ENCODE results near the gene MAD1L1. TPM values are rescaled to one million over a fixed set of nuclear protein-coding genes. Genes with fewer than 3 reads are reported as not detected.
A peak's percentile ranks its signal among the peaks of the same experiment; 100 is the strongest.

MAD1L1 gene
- total RNA-seq, 2 experiments from 2014 or later: 58.3 to 65.3 TPM

DNA sequence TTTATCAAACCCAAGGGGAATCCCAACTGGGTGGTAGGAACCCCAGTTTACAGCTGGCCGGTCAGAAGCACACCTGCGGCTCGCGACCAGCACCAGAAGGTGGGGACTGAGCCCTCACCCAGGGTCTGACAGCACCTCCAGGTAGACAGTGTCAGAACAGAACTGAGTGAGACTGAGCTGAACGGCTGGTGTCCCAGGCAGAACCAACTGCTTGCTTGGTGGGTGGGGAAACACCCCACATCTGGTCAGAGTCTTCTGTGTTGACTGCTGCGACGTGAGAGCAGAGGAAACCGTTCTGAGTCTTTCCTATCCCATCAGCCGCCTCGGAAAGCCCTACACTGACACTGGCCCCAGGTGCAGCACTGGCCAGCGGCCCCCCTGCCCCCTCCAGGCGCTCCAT, 160.7 kb downstream of the MAD1L1 start:
- ChIA-PET POLR2A (interaction anchor here (0.8 kb wide), 1 partner anchor 32 kb away, joined by 3 read pairs; no protein-coding TSS in a partner anchor), CTCF (ENCODE audit: unreplicated experiment) (no interaction called here)
- no peak overlapping the region for H3K27ac ChIP-seq (ENCODE audit: low read depth, low read length, poor library complexity, severe bottlenecking)

DNA sequence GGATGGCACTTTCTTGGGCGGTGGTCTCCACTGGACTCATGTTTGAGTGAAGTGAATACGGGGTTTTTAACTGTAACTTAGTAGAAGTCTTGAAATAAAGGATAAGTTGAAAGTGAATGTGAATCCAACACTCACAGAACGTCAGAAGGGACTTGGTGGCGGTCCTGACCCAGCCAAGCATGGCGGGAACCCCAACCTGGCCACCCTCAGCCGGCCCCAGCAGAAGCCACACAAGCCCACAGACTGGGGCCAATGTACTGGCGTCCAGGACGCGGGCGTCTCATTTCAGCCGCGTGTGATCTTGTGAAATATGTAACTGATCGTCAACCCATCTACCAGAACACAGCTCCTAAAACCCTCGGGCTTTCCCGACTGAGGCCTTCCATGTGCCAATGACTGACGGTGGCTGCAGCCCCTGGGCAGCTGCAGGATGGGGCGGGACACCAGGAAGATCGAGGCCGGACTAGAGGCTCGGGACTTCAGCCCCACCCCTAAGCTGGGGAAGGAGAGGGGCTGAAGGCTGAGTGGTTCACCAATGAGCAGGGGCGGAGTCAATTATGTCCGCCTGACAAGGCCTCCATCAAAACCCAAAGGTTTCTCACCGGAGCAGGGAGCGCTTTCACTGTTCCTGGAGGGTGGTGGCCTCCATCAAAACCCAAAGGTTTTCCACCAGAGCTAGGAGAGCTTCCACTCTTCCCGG, 161.5 kb downstream of the MAD1L1 start:
- no TSS peak for BruUV-seq (replicated peaks)
- peaks cover 44% of the 10 kb centered on the region for H3K4me1 ChIP-seq (ENCODE audit: insufficient read depth, low read length, poor library complexity, severe bottlenecking)
- no peak overlapping the region for H3K4me3 ChIP-seq (ENCODE audit: low read depth, low read length, poor library complexity, severe bottlenecking)
- H3K9me3 ChIP-seq (ENCODE audit: low read length): no peaks in the 10 kb centered on the region
- no peak for TF ChIP-seq EZH2phosphoT487 (IDR thresholded peaks at IDR 0.05; ENCODE audit: borderline replicate concordance, low read depth, low read length)
- TF ChIP-seq, protein P1, sequence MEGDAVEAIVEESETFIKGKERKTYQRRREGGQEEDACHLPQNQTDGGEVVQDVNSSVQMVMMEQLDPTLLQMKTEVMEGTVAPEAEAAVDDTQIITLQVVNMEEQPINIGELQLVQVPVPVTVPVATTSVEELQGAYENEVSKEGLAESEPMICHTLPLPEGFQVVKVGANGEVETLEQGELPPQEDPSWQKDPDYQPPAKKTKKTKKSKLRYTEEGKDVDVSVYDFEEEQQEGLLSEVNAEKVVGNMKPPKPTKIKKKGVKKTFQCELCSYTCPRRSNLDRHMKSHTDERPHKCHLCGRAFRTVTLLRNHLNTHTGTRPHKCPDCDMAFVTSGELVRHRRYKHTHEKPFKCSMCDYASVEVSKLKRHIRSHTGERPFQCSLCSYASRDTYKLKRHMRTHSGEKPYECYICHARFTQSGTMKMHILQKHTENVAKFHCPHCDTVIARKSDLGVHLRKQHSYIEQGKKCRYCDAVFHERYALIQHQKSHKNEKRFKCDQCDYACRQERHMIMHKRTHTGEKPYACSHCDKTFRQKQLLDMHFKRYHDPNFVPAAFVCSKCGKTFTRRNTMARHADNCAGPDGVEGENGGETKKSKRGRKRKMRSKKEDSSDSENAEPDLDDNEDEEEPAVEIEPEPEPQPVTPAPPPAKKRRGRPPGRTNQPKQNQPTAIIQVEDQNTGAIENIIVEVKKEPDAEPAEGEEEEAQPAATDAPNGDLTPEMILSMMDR (conservative IDR thresholded peaks at IDR 0.05; ENCODE audit: low read length): no peak
- H3K27ac ChIP-seq (ENCODE audit: low read depth, low read length, poor library complexity, severe bottlenecking): no peak overlapping the region
- CTCF ChIA-PET (ENCODE audit: unreplicated experiment): no interaction called here
- POLR2A ChIA-PET: interaction anchor here (0.6 to 0.8 kb wide), 2 partner anchors 32 to 135 kb away, joined by 3 read pairs; no protein-coding TSS in a partner anchor
- peak overlapping the region; percentile 22; the same call in 1 of the 2 replicates for H3K4me2 ChIP-seq (ENCODE audit: low read length)
- H3K79me2 ChIP-seq (ENCODE audit: insufficient read depth, low read depth, low read length): no peaks in the 10 kb centered on the region
- H4K20me1 ChIP-seq (ENCODE audit: insufficient read depth, low read length): no peaks in the 10 kb centered on the region; the same call in 1 of the 2 replicates
- no peak for DNase-seq (ENCODE audit: low spot score)
- H3K36me3 ChIP-seq (ENCODE audit: insufficient read depth, low read length): peaks cover 2% of the 10 kb centered on the region; the same call in 1 of the 2 replicates
- no peaks in the 10 kb centered on the region for H3K9me2 ChIP-seq (ENCODE audit: insufficient read depth, low read length)
- intact Hi-C loops (cut with micrococcal nuclease; ENCODE audit: unreplicated experiment): no loop called here
- no peak overlapping the region for H2AFZ ChIP-seq (ENCODE audit: low read length)

More for the DNA sequence above, 160.7 kb downstream of the MAD1L1 start:
- BruUV-seq (replicated peaks): no TSS peak
- H4K20me1 ChIP-seq (ENCODE audit: insufficient read depth, low read length): no peaks in the 10 kb centered on the region; the same call in 1 of the 2 replicates
- intact Hi-C loops (cut with micrococcal nuclease; ENCODE audit: unreplicated experiment): no loop called here
- H3K36me3 ChIP-seq (ENCODE audit: insufficient read depth, low read length): peaks cover 2% of the 10 kb centered on the region; the same call in 1 of the 2 replicates
- H3K4me3 ChIP-seq (ENCODE audit: low read depth, low read length, poor library complexity, severe bottlenecking): no peak overlapping the region
- TF ChIP-seq, protein P1 (conservative IDR thresholded peaks at IDR 0.05; ENCODE audit: low read length): no peak
- no peak for TF ChIP-seq EZH2phosphoT487 (IDR thresholded peaks at IDR 0.05; ENCODE audit: borderline replicate concordance, low read depth, low read length)
- no peak overlapping the region for H2AFZ ChIP-seq (ENCODE audit: low read length)
- H3K9me3 ChIP-seq (ENCODE audit: low read length): no peaks in the 10 kb centered on the region
- peak overlapping the region; percentile 22; the same call in 1 of the 2 replicates for H3K4me2 ChIP-seq (ENCODE audit: low read length)
- H3K4me1 ChIP-seq (ENCODE audit: insufficient read depth, low read length, poor library complexity, severe bottlenecking): peaks cover 37% of the 10 kb centered on the region
- DNase-seq (ENCODE audit: low spot score): peak; percentile 29
- H3K9me2 ChIP-seq (ENCODE audit: insufficient read depth, low read length): no peaks in the 10 kb centered on the region
- H3K79me2 ChIP-seq (ENCODE audit: insufficient read depth, low read depth, low read length): no peaks in the 10 kb centered on the region

All from OCI-LY7 (cell line).